Left renal pelvis (tissue), 4 donors: ENCODE data around the gene NLK. TPM values are rescaled to one million over a fixed set of nuclear protein-coding genes. Genes with fewer than 3 reads are reported as not detected.
"Not testable (repeated sequence)": the region's sequence is repeated elsewhere in the genome, so short reads cannot be mapped to it uniquely, and the experiment has no call there.

Source experiments
- DNase-seq, 4 donors: peaks; one replicate each; pipeline ENCODE4 v3.0.0-alpha.2; 2013; ENCODE audit warnings: low read depth in 4 of 4, low spot score in 3 of 4
- polyA plus RNA-seq, 4 donors: library from polyadenylated mRNA; unstranded; fragments of 120-200 nt; gene quantifications; one replicate each; pipeline ENCODE4 v1.2.1, GENCODE V29; 2013; ENCODE audit not compliant: insufficient read length in 4 of 4

The NLK gene
- polyA plus RNA-seq, 4 donors = 18.7 to 53.7 (median 50.8) TPM

DNA sequence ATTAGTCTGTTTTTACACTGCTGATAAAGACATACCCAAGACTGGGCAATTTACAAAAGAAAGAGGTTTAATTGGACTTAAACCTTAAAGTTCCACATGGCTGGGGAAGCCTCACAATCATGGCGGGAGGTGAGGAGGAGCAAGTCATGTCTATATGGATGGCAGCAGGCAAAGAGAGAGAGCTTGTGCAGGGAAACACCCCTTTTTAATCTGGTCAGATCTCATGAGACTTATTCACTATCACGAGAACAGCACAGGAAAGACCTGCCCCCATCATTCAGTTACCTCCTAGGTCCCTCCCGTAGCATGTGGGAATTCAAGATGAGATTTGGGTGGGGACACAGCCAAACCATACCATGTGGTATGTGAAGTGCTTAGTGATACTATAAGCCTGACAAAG is 144.0 kb downstream of the NLK start:
- not testable (repeated sequence) for DNase-seq

DNA sequence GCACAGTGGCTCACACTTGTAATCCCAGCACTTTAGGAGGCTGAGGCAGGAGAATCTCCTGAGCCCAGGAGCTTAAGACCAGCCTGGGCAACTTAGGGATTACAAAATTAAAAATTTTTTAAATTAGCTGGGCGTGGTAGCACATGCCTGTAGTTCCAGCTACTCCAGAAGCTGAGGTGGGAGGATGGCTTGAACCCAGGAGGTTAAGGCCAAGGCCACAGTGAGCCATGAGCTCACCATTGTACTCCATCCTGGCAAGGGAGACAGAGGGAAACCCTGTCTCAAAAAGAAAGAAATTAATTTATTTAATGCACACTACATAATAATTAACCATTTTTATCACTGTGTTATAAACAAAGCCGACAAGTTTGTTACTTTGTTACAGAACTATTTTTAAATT is 145.5 kb downstream of the NLK start:
- DNase-seq = no peak

- no peak for DNase-seq
These were observed 146.4 kb downstream of the NLK start for GRCh38 chr17:28188841-28189263.

DNA sequence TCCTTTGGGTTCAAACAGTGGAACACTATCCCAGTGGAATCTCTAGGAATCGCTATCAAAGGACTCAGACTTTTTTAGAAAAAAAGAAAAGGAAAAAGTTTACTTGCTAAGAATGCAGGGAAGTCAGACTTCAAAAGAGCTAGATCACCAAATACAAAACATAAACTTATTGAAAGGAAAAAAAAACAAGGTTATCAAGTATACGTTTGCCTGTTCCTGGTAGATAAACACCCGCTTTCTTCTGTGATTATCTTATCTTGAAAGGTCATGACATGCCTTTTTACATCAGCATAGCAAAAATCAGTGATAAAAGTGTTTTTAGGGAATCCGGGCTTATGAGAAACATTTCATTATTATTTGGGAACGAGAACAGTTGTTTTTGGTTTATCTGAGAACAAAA is 147.2 kb downstream of the NLK start:
- no peak for DNase-seq

DNA sequence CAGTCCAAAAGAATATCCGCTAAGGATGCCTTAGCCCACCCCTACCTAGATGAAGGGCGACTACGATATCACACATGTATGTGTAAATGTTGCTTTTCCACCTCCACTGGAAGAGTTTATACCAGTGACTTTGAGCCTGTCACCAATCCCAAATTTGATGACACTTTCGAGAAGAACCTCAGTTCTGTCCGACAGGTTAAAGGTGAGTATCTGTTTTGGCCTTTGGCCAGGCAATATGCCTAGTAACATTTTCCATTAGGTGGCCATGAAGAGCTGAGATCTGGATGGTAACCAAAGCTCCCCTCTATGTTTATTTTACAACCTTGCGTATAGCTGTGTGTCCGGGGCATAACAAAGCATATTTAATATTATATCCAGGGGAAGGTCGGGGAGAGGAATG is 148.5 kb downstream of the NLK start:
- no peak for DNase-seq

- DNase-seq = no peak
These were observed 150.8 kb downstream of the NLK start for GRCh38 chr17:28193241-28193640.

- no peak for DNase-seq
These were observed 151.9 kb downstream of the NLK start for GRCh38 chr17:28194382-28194781.

GRCh38 chr17:28196636-28197035 is 154.2 kb downstream of the NLK start:
- DNase-seq = no peak

DNA sequence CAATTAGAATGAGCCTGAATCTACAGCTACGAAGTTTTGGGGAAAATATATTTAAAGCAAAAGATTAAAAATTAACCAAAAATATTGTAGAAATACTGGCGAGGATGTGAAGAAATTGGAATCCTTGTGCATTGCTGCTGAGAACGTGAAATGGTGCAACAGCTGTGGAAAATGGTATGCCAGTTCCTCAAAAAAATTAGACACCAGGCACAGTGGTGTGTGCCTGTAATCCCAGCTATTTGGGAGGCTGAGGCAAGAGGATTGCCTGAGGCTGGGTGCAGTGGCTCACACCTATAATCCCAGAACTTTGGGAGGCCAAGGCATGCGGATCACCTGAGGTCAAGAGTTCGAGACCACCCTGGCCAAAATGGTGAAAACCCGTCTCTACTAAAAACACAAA is 156.6 kb downstream of the NLK start:
- no peak for DNase-seq

- DNase-seq = no peak
These were observed 157.3 kb downstream of the NLK start for GRCh38 chr17:28199728-28200127.

GRCh38 chr17:28201315-28201714 is 158.8 kb downstream of the NLK start:
- DNase-seq = no peak

GRCh38 chr17:28204244-28204643 is 161.8 kb downstream of the NLK start:
- no peak for DNase-seq

DNA sequence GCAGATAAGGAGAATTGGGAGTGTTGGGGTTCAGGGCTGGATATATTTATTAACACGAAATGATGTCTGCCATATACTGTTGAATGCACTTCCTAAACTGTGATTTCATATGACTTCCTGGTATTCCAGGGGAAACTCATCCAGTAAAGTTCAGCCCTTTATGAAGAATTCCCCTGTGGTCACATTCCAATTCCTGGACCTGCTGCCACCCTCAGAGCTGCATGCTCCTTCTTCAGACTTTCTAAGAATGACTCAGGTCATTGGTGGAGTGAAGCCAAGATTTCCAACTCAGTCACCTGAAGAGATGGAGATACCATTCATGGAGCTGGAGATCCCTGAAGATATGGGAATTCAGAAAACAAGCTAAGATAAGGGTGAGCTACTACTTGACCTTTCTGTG is 162.3 kb downstream of the NLK start:
- no peak for DNase-seq

DNA sequence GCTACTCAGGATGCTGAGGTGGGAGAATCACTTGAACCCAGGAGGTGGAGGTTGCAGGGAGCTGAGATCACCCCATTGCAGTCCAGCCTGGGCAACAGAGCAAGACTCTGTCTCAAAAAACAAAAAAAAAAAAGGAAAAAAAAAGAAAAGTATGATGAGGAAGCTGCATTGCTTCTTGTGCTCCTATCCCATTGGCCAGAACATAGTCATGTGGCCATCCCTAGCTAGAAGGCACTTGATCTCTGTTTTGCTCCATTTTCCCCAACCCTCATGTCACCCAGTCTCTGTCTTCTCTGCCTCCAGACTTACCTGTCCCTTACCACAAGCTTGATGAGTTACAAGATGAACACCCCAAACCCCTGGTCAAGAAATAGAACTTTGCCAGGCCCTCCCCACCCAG is 163.8 kb downstream of the NLK start:
- DNase-seq = no peak

DNA sequence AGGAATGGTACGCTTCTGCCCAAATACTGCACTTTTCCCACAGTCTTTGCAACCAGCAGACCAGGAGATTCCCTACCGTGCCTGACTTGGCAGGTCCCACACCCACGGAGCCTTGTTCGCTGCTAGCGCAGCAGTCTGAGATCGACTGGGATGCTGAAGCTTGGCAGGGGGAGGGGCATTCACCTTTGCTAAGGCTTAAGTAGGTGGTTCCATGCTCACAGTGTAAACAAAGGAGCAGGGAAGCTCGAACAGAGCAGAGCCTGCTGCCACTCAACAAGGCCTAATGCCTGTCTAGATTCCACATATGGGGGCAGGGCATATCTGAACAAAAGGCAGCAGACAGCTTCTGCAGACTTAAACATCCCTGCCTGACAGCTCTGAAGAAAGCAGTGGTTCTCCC is 169.3 kb downstream of the NLK start:
- no peak for DNase-seq

DNA sequence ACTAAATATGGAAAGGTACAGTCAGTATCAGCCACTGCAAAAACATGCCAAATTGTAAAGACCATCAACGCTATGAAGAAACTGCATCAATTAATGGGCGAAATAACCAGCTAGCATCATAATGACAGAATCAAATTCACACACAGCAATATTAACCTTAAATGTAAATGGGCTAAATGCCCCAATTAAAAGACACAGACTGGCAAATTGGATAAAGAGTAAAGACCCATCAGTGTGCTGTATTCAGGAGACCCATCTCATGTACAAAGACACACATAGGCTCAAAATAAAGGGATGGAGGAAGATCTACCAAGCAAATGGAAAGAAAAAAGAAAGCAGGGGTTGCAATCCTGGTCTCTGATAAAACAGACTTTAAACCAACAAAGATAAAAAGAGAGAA is 171.1 kb downstream of the NLK start:
- DNase-seq = not testable (repeated sequence)

GRCh38 chr17:28216052-28216451 is 173.6 kb downstream of the NLK start:
- no peak for DNase-seq

DNA sequence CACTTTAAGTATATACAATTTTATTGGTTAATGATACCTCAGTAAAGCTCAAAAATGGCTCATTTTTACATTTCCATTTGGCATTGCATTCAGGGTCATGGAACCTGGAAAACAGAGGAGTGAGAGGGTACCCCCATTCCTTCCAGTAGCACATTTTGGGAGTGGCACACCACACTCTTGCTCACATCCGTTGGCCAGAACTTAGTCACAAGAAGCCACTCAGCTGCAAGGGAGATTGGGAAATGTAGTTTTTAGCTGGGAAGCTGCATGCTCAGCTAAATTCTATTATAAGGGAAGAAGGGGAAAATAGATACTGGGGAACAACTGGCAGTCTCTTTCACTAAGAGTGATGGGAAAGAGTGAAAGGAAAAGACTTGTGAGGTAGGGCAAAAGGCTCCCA is 174.1 kb downstream of the NLK start:
- DNase-seq = no peak

DNA sequence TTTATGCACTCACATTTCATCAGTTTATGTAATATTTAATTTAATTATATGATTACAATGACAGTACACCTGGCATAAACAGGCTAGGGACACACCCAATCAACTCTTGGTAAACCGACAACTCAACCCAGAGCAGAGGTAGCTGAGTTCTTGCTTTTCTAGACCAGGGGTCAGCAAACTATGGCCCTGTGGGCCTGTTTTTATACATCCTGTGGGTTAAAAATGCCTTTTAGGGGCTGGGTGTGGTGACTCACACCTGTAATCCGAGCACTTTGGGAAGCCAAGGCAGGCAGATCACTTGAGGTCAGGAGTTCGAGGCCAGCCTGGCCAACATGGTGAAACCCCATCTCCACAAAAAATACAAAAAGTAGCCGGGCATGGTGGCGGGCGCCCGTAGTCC is 177.3 kb downstream of the NLK start:
- no peak for DNase-seq

DNA sequence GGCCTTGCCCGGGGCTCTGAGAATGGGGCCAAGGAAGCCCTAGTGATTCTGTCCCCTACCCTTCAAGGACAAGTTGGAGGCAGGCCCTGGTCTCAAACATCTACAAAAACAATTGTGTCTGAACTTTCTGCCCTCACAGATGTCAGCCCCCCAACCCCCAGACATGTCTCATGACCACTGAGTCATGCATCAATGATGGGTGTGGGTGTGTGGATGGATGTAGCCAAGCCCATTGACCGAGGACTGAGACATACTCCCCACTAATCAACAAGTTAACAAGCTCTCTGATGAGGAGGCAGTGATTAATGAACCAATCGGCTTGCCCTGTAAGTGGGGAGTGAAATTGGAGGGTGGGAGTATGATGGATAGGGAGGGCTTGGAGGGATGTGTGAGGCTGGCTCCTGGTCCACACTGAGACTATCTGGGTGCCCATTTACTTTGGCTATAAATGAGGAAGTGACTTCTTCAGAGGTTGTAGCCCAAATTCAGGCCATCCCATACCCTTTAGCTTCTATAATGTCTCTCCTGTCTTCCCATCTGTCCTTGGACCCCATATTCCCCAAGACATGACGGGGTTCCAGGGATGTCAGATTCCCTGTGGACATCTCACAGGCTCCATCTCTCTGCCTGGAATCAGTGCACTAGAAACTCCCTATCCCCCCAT is 179.4 kb downstream of the NLK start:
- DNase-seq = no peak

DNA sequence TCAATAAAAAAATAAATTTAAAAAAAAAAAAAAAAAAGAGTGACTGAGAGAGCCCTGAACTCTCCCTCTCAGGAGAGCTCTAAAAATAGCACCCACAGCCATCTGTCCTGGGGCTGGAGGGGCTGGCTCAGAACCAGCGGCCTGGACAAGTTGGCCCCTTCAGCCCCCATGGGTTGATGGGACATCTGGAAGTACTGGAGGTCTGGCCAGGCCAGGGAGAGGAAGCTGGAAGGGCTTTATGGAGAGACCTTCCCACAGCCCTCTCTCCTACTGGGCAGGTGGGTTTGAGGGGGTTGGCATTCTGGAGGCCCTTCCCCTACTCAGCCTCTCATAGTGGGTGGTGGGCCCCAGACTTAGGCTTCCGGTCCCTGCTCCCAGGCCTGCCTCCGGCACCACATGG is 182.8 kb downstream of the NLK start:
- no peak for DNase-seq

DNA sequence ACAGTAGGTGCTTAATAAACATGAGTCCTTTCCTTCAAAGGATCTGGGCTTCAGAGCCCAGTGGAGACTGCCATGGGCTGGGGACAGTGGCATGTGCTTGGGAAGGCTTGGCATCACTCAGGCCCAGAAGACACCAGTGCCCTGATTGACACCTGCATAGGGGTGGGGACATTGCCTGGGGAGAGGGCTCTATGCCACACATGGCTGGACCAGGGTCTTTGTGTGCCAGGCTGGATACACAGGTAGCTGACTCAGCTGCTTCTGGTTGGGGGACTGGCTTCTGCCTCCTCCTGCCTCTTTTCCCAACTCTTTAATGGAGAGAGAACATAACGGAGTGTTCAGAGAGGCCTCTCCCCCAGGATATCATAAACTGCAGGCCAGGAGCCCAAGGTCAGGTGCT is 183.4 kb downstream of the NLK start:
- no peak for DNase-seq
